Measurements from ENCODE around the gene LEP.

- no peak for TF ChIP-seq EZH2 (IDR thresholded peaks at IDR 0.05; ENCODE audit: insufficient read depth, poor library complexity, severe bottlenecking)
- no peak for TF ChIP-seq EZH2phosphoT487 (IDR thresholded peaks at IDR 0.05; ENCODE audit: insufficient read depth, low read depth)
These were observed 26.5 kb downstream of the LEP start for GRCh38 chr7:128267595-128267924.
